Upper lobe of left lung (tissue), 6 donors: Measurements from ENCODE around the gene SFXN1. TPM values are rescaled to one million over a fixed set of nuclear protein-coding genes. Genes with fewer than 3 reads are reported as not detected.

Experiments used
- ATAC-seq, 2 donors: fragments of 200-7000 bp; cut with Tn5 transposase; one replicate each; pipeline ENCODE4 v1.9.1; 2022; ENCODE audit warnings: mild to moderate bottlenecking in 2 of 2, moderate library complexity in 2 of 2; ENCODE audit not compliant: low FRiP score in 2 of 2
- DNase-seq, 2 donors: peaks; one replicate each; pipeline ENCODE4 v3.0.0-alpha.2; 2019 to 2020
- H3K27ac ChIP-seq, 4 donors: fragments of 200-600 bp; sonication (generic); one replicate each; pipeline ENCODE4 v1.5.1; 2016 to 2019
- H3K27me3 ChIP-seq, 4 donors: fragments of 200-600 bp; sonication (generic); one replicate each; pipeline ENCODE4 v1.5.1; 2017 to 2019
- H3K36me3 ChIP-seq, 4 donors: fragments of 200-600 bp; sonication (generic); one replicate each; pipeline ENCODE4 v1.5.1; 2016 to 2019
- H3K4me1 ChIP-seq, 4 donors: fragments of 200-600 bp; sonication (generic); one replicate each; pipeline ENCODE4 v1.5.1; 2018 to 2019
- H3K4me3 ChIP-seq, 4 donors: fragments of 200-600 bp; sonication (generic); one replicate each; pipeline ENCODE4 v1.5.1; 2017 to 2019; ENCODE audit warnings: mild to moderate bottlenecking in 2 of 4, moderate library complexity in 1 of 4
- H3K9me3 ChIP-seq, 4 donors: fragments of 200-600 bp; sonication (generic); one replicate each; pipeline ENCODE4 v1.5.1; 2018 to 2019
- EP300 ChIP-seq, 4 donors: sonication (generic); formaldehyde crosslinking; IDR thresholded peaks; one replicate each; pipeline ENCODE4 v1.5.1; 2017; ENCODE audit warnings: antibody characterized with exemption in 4 of 4, control low read depth in 2 of 4
- POLR2A ChIP-seq, 4 donors: fragments of 450-650 bp; IDR thresholded peaks; one replicate each; pipeline ENCODE4 v1.5.1; 2016 to 2017; ENCODE audit warnings: antibody characterized with exemption in 4 of 4, mild to moderate bottlenecking in 2 of 4
- POLR2AphosphoS5 ChIP-seq, 2 donors: sonication (generic); formaldehyde crosslinking; IDR thresholded peaks; one replicate each; pipeline ENCODE4 v1.5.1; 2017; ENCODE audit warnings: antibody characterized with exemption in 2 of 2
- WGBS, 2 donors: methylation state at CpG; one replicate each; pipeline ENCODE4 v1.1.5; 2017 to 2018; 5-methylcytosine and 5-hydroxymethylcytosine counted together
- total RNA-seq, 6 donors: library from RNA; depleted of rRNA in 4 of 6; stranded (reverse); fragments of >200 nt in 4 of 6; gene quantifications; one replicate each; pipeline versions ENCODE4 v1.1.0 to v1.2.1, GENCODE V29; 2016 to 2021
- TF ChIP-seq, protein P1 (sequence below), 6 experiments: fragments of 450-650 bp in 4 of 6; fragments of 200-600 bp in 2 of 6; sonication (generic) in 2 of 6; IDR thresholded peaks; one replicate each; pipeline ENCODE4 v1.5.1; 2016 to 2019; ENCODE audit warnings: antibody characterized with exemption in 6 of 6
- donor health status: DM: no; HTN: no; CAD: no; lungs with moderate emphysema.
- donor health status: DM: no; HTN: yes; CAD: no; lungs with severe emphysema.

Gene SFXN1
- total RNA-seq, 6 donors from 2014 or later, result 5.2 to 47.1 (median 18.3) TPM

DNA sequence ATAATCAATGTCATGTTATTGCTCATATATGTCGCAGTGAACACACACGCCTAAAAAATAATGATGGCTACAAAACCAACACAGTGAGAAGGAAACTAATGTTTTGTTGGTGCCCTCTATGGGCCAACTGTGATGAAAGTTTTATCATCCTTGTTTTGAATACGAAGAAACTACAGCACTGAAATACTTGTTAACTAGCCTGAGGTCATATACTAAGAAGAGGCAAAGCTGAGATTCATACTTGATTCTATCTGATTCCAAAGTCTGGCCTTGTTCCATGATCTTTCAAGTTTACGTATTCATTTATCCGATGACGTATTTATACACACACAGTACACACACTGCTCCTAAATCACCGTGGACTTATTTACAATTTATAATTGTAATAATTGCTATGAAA is 18.2 kb upstream of the SFXN1 start:
- no peaks in the 10 kb centered on the region for H3K36me3 ChIP-seq
- TF ChIP-seq, protein P1, sequence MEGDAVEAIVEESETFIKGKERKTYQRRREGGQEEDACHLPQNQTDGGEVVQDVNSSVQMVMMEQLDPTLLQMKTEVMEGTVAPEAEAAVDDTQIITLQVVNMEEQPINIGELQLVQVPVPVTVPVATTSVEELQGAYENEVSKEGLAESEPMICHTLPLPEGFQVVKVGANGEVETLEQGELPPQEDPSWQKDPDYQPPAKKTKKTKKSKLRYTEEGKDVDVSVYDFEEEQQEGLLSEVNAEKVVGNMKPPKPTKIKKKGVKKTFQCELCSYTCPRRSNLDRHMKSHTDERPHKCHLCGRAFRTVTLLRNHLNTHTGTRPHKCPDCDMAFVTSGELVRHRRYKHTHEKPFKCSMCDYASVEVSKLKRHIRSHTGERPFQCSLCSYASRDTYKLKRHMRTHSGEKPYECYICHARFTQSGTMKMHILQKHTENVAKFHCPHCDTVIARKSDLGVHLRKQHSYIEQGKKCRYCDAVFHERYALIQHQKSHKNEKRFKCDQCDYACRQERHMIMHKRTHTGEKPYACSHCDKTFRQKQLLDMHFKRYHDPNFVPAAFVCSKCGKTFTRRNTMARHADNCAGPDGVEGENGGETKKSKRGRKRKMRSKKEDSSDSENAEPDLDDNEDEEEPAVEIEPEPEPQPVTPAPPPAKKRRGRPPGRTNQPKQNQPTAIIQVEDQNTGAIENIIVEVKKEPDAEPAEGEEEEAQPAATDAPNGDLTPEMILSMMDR (IDR thresholded peaks at IDR 0.05), result peak in 2 of 6 experiments; percentile 6 to 7
- no peak for TF ChIP-seq POLR2A (IDR thresholded peaks at IDR 0.05)
- no peak for DNase-seq
- no peak for ATAC-seq
- no peaks in the 10 kb centered on the region for H3K4me1 ChIP-seq
- H3K9me3 ChIP-seq, result no peaks in the 10 kb centered on the region
- no peak overlapping the region for H3K27ac ChIP-seq
- H3K27me3 ChIP-seq, result no peaks in the 10 kb centered on the region
- 60 to 62% methylated on average over 7 of the region's 7 CpGs for WGBS, 2 donors
- H3K4me3 ChIP-seq, result no peak overlapping the region

- Histone ChIP-seq H3K4me1 (no peaks in the 10 kb centered on the region), H3K36me3 (no peaks in the 10 kb centered on the region), H3K9me3 (no peaks in the 10 kb centered on the region), H3K27me3 (no peaks in the 10 kb centered on the region), H3K4me3 (no peak overlapping the region), H3K27ac (no peak overlapping the region)
- ATAC-seq (no peak), DNase-seq (no peak)
- no peak for TF ChIP-seq POLR2A (IDR thresholded peaks at IDR 0.05)
- TF ChIP-seq EP300 (IDR thresholded peaks at IDR 0.05), result no peak
- TF ChIP-seq POLR2AphosphoS5 (IDR thresholded peaks at IDR 0.05), result no peak
- TF ChIP-seq, protein P1 (IDR thresholded peaks at IDR 0.05), result no peak
- 77% methylated on average over 2 of the region's 2 CpGs; no CpG with 5 or more reads in 1 of the 2 donors for WGBS, 2 donors
Observed at GRCh38 chr5:175460552-175460951, 17.8 kb upstream of the SFXN1 start.

DNA sequence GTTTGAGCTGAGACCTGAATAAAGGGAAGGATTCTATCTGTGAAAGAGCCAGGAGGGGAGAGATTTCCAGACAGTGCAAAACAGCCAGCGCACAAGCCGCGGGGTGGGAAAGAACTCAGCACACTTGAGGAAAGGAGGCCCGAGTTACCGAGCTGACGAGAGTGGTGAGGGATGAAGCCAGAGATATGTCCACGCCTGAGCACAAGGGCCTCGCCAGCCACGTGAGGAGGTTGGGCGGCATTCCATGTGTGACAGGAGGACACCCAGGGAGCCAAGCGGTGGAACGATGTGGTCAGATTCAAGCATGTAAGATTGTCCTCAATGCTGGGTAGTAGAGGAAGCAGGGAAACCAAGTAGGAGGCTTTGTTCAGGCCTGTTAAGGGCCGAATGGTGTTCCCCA is 17.0 kb upstream of the SFXN1 start:
- no peaks in the 10 kb centered on the region for H3K9me3 ChIP-seq
- H3K27ac ChIP-seq, result no peak overlapping the region
- no peaks in the 10 kb centered on the region for H3K36me3 ChIP-seq
- H3K27me3 ChIP-seq, result no peaks in the 10 kb centered on the region
- TF ChIP-seq, protein P1 (IDR thresholded peaks at IDR 0.05), result no peak
- TF ChIP-seq POLR2A (IDR thresholded peaks at IDR 0.05), result no peak
- no peak for TF ChIP-seq POLR2AphosphoS5 (IDR thresholded peaks at IDR 0.05)
- no peak for TF ChIP-seq EP300 (IDR thresholded peaks at IDR 0.05)
- no peaks in the 10 kb centered on the region for H3K4me1 ChIP-seq
- no peak overlapping the region for H3K4me3 ChIP-seq
- no peak for ATAC-seq
- no peak for DNase-seq
- WGBS, 2 donors, result 87 to 89% methylated on average over 13 of the region's 13 CpGs

- Histone ChIP-seq H3K27me3 (no peaks in the 10 kb centered on the region), H3K36me3 (no peaks in the 10 kb centered on the region), H3K4me1 (no peaks in the 10 kb centered on the region), H3K27ac (no peak overlapping the region), H3K9me3 (no peaks in the 10 kb centered on the region), H3K4me3 (no peak overlapping the region)
- TF ChIP-seq, protein P1 (IDR thresholded peaks at IDR 0.05), result no peak
- TF ChIP-seq POLR2A (IDR thresholded peaks at IDR 0.05) (no peak), EP300 (IDR thresholded peaks at IDR 0.05) (no peak), POLR2AphosphoS5 (IDR thresholded peaks at IDR 0.05) (no peak)
- DNase-seq (no peak), ATAC-seq (no peak)
- 73 to 93% methylated on average over 3 of the region's 3 CpGs for WGBS, 2 donors
Observed at GRCh38 chr5:175463641-175464040, 14.7 kb upstream of the SFXN1 start.

DNA sequence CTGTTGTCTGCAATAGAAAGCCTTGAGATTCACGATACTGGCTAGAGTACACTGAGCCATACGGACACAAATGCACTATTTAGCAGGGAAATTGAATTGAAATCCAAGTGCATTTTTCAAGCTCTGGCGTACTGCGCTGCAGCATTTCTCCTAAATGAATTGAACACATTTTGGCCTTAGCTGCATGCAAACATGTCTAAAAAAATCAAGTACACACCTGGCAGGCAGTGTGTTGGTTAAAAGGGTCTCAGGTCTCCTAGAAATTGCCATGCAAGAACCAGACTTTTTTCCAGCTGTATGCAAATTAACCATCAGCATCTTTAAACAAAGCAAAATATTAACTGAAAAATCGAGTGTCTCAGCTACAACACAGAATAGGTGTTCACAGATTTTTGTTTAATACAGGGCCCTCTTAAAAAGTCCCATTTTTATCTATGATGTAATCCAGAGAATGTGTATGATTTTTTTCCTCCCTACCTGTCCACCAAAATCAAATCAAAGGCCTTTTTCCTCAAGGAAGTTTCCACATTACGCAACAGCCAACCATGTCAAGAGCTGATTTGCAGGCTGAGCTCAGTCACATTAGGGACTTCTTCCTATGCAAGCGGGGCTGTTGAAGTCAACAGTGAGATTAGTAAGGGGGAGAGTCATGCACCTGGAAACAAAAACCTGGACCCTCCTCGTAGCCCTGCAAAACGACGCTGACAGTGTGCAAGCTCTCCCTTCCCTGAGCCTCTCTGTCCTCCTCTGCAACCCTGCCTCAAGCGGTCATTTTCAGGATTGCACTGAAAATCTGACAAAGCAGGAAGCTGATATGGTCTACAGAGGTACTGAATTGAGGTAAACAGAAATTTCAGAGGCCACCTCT is 14.1 kb upstream of the SFXN1 start:
- ATAC-seq (peak; percentile 60 to 65), DNase-seq (no peak)
- Histone ChIP-seq H3K36me3 (no peaks in the 10 kb centered on the region), H3K27me3 (no peaks in the 10 kb centered on the region), H3K9me3 (no peaks in the 10 kb centered on the region), H3K4me1 (no peaks in the 10 kb centered on the region), H3K27ac (no peak overlapping the region), H3K4me3 (no peak overlapping the region)
- 40 to 41% methylated on average over 11 of the region's 11 CpGs for WGBS, 2 donors
- TF ChIP-seq EP300 (IDR thresholded peaks at IDR 0.05), result no peak
- TF ChIP-seq, protein P1 (IDR thresholded peaks at IDR 0.05), result peak; percentile 22 to 62 (median 48)
